OCI-LY7 (cell line): ENCODE data around the gene ITGAD. TPM values are rescaled to one million over a fixed set of nuclear protein-coding genes. Genes with fewer than 3 reads are reported as not detected.

Experiments
- BruUV-seq: library from RNA; stranded (reverse); fragments of 400-500 nt; replicated peaks from 2 replicates; lab custom pipeline; 2021; lab: Mats Ljungman, UMichigan
- CTCF ChIA-PET: fragments of 300-600 bp; sonication (Branson Sonifier 250); formaldehyde crosslinking; loops from one replicate; lab custom pipeline; 2022; ENCODE audit warnings: antibody characterized with exemption; ENCODE audit not compliant: unreplicated experiment; lab: Charles Lee
- POLR2A ChIA-PET: fragments of 300-600 bp; sonication (Branson Sonifier 250); formaldehyde crosslinking; loops from one replicate; lab custom pipeline; 2022; ENCODE audit warnings: antibody characterized with exemption; lab: Charles Lee
- DNase-seq: peaks from one replicate; pipeline ENCODE4 v3.0.0-alpha.2; 2015; ENCODE audit warnings: low spot score
- H2AFZ ChIP-seq: fragments of 200-600 bp; sonication (generic), shearing (Covaris generic); 2 replicates; pipeline ENCODE4 v1.6.1; 2014; ENCODE audit warnings: mild to moderate bottlenecking, antibody characterized with exemption, low read length, moderate library complexity
- H3K27ac ChIP-seq: fragments of 200-600 bp; sonication (generic); 2 replicates; pipeline ENCODE4 v1.5.1; 2014; ENCODE audit warnings: mixed run types, low read depth, mild to moderate bottlenecking, moderate library complexity, low read length, inconsistent platforms; ENCODE audit not compliant: poor library complexity, severe bottlenecking
- H3K36me3 ChIP-seq: fragments of 200-600 bp; sonication (generic); 2 replicates; pipeline ENCODE4 v1.6.1; 2014; ENCODE audit warnings: mild to moderate bottlenecking, antibody characterized with exemption, low read length, moderate library complexity, mixed read lengths; ENCODE audit not compliant: insufficient read depth
- H3K4me1 ChIP-seq: fragments of 200-600 bp; sonication (generic); 2 replicates; pipeline ENCODE4 v1.5.1; 2014; ENCODE audit warnings: mild to moderate bottlenecking, low read length; ENCODE audit not compliant: insufficient read depth, poor library complexity, severe bottlenecking
- H3K4me2 ChIP-seq: fragments of 200-600 bp; sonication (generic); 2 replicates; pipeline ENCODE4 v1.6.1; 2014; ENCODE audit warnings: mild to moderate bottlenecking, low read length
- H3K4me3 ChIP-seq: fragments of 200-600 bp; sonication (generic); 2 replicates; pipeline ENCODE4 v1.5.1; 2014; ENCODE audit warnings: mild to moderate bottlenecking, low read depth, low read length; ENCODE audit not compliant: poor library complexity, severe bottlenecking
- H3K79me2 ChIP-seq: fragments of 200-600 bp; sonication (generic); 2 replicates; pipeline ENCODE4 v1.6.1; 2016; ENCODE audit warnings: low read depth, mild to moderate bottlenecking, low read length, moderate library complexity, mixed read lengths; ENCODE audit not compliant: insufficient read depth
- H3K9me2 ChIP-seq: fragments of 200-600 bp; sonication (generic); 2 replicates; pipeline ENCODE4 v1.6.1; 2016; ENCODE audit warnings: mild to moderate bottlenecking, low read length, mixed read lengths; ENCODE audit not compliant: insufficient read depth
- H3K9me3 ChIP-seq: fragments of 200-600 bp; sonication (generic); 2 replicates; pipeline ENCODE4 v1.6.1; 2014; ENCODE audit warnings: mild to moderate bottlenecking, mixed run types, low read length, mixed read lengths
- H4K20me1 ChIP-seq: fragments of 200-600 bp; sonication (generic); 2 replicates; pipeline ENCODE4 v1.6.1; 2014; ENCODE audit warnings: mild to moderate bottlenecking, antibody characterized with exemption, low read length, moderate library complexity, mixed read lengths; ENCODE audit not compliant: insufficient read depth
- CTCF ChIP-seq: fragments of 200-600 bp; sonication (generic); conservative IDR thresholded peaks from 2 replicates; pipeline ENCODE4 v1.5.1; 2014; ENCODE audit warnings: mild to moderate bottlenecking, antibody characterized with exemption, low read length, moderate library complexity, mixed read lengths
- EZH2phosphoT487 ChIP-seq: fragments of 200-600 bp; sonication (generic); IDR thresholded peaks from 2 replicates; pipeline ENCODE4 v1.6.1; 2018; ENCODE audit warnings: low read depth, borderline replicate concordance, mild to moderate bottlenecking, mixed run types, antibody characterized with exemption, low read length, moderate library complexity, mixed read lengths
- intact Hi-C: fragments of 100-400 bp; cut with micrococcal nuclease; formaldehyde crosslinking; loops from one replicate; pipeline ENCODE4 v1.10.0; 2022; ENCODE audit not compliant: unreplicated experiment
- total RNA-seq, 2 experiments: library from RNA; depleted of rRNA in 1 of 2; stranded (reverse); fragments of >200 nt in 1 of 2; shearing (Covaris generic) in 1 of 2; gene quantifications; 2 replicates each; pipeline ENCODE4 v1.2.3, GENCODE V29; 2014 to 2022

The ITGAD gene
- total RNA-seq, 2 experiments from 2014 or later: not detected

GRCh38 chr16:31470615-31471014 lies 77.5 kb downstream of the ITGAD start:
- Histone ChIP-seq H3K36me3 (no peaks in the 10 kb centered on the region), H3K9me3 (no peaks in the 10 kb centered on the region), H2AFZ (no peak overlapping the region), H3K4me1 (peaks cover 10% of the 10 kb centered on the region), H4K20me1 (no peaks in the 10 kb centered on the region), H3K4me2 (no peak overlapping the region), H3K79me2 (no peaks in the 10 kb centered on the region), H3K27ac (no peak overlapping the region), H3K4me3 (no peak overlapping the region), H3K9me2 (no peaks in the 10 kb centered on the region)
- intact Hi-C loops: no loop called here
- POLR2A ChIA-PET: no interaction called here
- BruUV-seq: no TSS peak
- CTCF ChIA-PET: no interaction called here
- TF ChIP-seq EZH2phosphoT487 (no peak), CTCF (no peak)
- DNase-seq: no peak

GRCh38 chr16:31471241-31471874 lies 78.2 kb downstream of the ITGAD start:
- TF ChIP-seq CTCF (no peak), EZH2phosphoT487 (no peak)
- Histone ChIP-seq H3K9me3 (no peaks in the 10 kb centered on the region), H3K4me2 (no peak overlapping the region), H3K36me3 (no peaks in the 10 kb centered on the region), H3K27ac (no peak overlapping the region), H3K4me1 (peaks cover 10% of the 10 kb centered on the region), H3K9me2 (no peaks in the 10 kb centered on the region), H3K79me2 (no peaks in the 10 kb centered on the region), H3K4me3 (no peak overlapping the region), H4K20me1 (no peaks in the 10 kb centered on the region), H2AFZ (no peak overlapping the region)
- no TSS peak for BruUV-seq
- POLR2A ChIA-PET: no interaction called here
- intact Hi-C loops: no loop called here
- no peak for DNase-seq
- CTCF ChIA-PET: no interaction called here

GRCh38 chr16:31471875-31472708 lies 79.0 kb downstream of the ITGAD start, which contains the start of gene TGFB1I1:
Gene TGFB1I1 (plus strand): TSS chr16:31472152. CDS start chr16:31472189, 37 bp downstream.
- Histone ChIP-seq H3K36me3 (no peaks in the 10 kb centered on the region), H3K9me3 (no peaks in the 10 kb centered on the region), H2AFZ (no peak within 1 kb of the TSS), H3K79me2 (no peaks in the 10 kb centered on the region), H3K4me2 (no peak within 1 kb of the TSS), H4K20me1 (no peaks in the 10 kb centered on the region), H3K27ac (no peak within 1 kb of the TSS), H3K4me3 (no peak within 1 kb of the TSS), H3K4me1 (peaks cover 5% of the 10 kb centered on the region), H3K9me2 (no peaks in the 10 kb centered on the region)
- DNase-seq: no peak
- ChIA-PET POLR2A (no interaction called here), CTCF (no interaction called here)
- TF ChIP-seq CTCF (no peak), EZH2phosphoT487 (no peak)
- no TSS peak for BruUV-seq
- intact Hi-C loops: no loop called here
